ENCODE measurements around the gene SLC26A11.

GRCh38 chr17:80244871-80245509 lies 24.8 kb downstream of the SLC26A11 start:
- TF ChIP-seq, protein P1, sequence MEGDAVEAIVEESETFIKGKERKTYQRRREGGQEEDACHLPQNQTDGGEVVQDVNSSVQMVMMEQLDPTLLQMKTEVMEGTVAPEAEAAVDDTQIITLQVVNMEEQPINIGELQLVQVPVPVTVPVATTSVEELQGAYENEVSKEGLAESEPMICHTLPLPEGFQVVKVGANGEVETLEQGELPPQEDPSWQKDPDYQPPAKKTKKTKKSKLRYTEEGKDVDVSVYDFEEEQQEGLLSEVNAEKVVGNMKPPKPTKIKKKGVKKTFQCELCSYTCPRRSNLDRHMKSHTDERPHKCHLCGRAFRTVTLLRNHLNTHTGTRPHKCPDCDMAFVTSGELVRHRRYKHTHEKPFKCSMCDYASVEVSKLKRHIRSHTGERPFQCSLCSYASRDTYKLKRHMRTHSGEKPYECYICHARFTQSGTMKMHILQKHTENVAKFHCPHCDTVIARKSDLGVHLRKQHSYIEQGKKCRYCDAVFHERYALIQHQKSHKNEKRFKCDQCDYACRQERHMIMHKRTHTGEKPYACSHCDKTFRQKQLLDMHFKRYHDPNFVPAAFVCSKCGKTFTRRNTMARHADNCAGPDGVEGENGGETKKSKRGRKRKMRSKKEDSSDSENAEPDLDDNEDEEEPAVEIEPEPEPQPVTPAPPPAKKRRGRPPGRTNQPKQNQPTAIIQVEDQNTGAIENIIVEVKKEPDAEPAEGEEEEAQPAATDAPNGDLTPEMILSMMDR (IDR thresholded peaks at IDR 0.05; ENCODE audit: low read depth, low read length, poor library complexity, severe bottlenecking), result no peak
- no peak for TF ChIP-seq EZH2phosphoT487 (IDR thresholded peaks at IDR 0.05; ENCODE audit: borderline replicate concordance, low read length)

Data from DOHH2 (cell line).